ENCODE results near the gene TRIB2.

TRIB2 gene

GRCh38 chr2:12722447-12723316 lies 5.9 kb downstream of the TRIB2 start:
- TF ChIP-seq CTCF (conservative IDR thresholded peaks at IDR 0.05), result no peak
- no peak overlapping the region for H3K27ac ChIP-seq

- H3K27ac ChIP-seq, result no peak overlapping the region
- no peak for TF ChIP-seq CTCF (conservative IDR thresholded peaks at IDR 0.05)
These were observed 7.2 kb downstream of the TRIB2 start for GRCh38 chr2:12723736-12724463.

GRCh38 chr2:12725233-12726187 lies 8.8 kb downstream of the TRIB2 start:
- H3K27ac ChIP-seq, result no peak overlapping the region
- TF ChIP-seq CTCF (conservative IDR thresholded peaks at IDR 0.05), result no peak

- H3K27ac ChIP-seq, result no peak overlapping the region
- no peak for TF ChIP-seq CTCF (conservative IDR thresholded peaks at IDR 0.05)
These were observed 9.5 kb downstream of the TRIB2 start for GRCh38 chr2:12726271-12726670.

- H3K27ac ChIP-seq, result no peak overlapping the region
- no peak for TF ChIP-seq CTCF (conservative IDR thresholded peaks at IDR 0.05)
These were observed 10.3 kb downstream of the TRIB2 start for GRCh38 chr2:12727065-12727464.

- no peak overlapping the region for H3K27ac ChIP-seq
These were observed 10.9 kb downstream of the TRIB2 start for GRCh38 chr2:12727641-12728040.

More at GRCh38 chr2:12727641-12728040, 10.9 kb downstream of the TRIB2 start:
- no peak for TF ChIP-seq CTCF (conservative IDR thresholded peaks at IDR 0.05)

Measured in VCaP (cell line).